ENCODE measurements around the gene CMTM3.
"Not testable (repeated sequence)": the region's sequence is repeated elsewhere in the genome, so short reads cannot be mapped to it uniquely, and the experiment has no call there.

CMTM3 gene

DNA sequence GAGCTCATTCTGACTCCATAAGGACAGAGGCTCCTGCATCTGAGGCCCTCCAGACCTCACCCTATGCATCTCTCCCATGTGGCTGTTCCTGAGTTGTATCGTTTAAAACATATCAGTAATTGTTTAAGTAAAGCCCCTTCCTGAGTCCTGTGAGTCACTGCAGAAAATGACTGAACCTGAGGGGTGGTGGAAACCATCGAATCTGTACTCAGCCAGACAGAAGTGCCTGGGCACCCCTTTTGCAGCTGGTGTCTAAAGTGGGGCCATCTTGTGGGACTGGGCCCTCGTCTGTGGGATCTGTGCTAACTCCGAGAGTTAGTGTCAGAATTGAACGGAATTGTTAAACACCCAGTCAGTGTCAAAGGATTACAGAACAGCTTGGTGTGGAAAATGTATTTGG lies 25.4 kb downstream of the CMTM3 start:
- no peak for DNase-seq (ENCODE audit: insufficient read length)
- TF ChIP-seq POLR2A (IDR thresholded peaks at IDR 0.05; ENCODE audit: low read depth, low read length): no peak
- no peak for TF ChIP-seq POLR2AphosphoS5 (IDR thresholded peaks at IDR 0.05; ENCODE audit: low read depth, low read length)
- TF ChIP-seq TAF1 (IDR thresholded peaks at IDR 0.05; ENCODE audit: borderline replicate concordance, low read depth, low read length): no peak
- no peak for FAIRE-seq

DNA sequence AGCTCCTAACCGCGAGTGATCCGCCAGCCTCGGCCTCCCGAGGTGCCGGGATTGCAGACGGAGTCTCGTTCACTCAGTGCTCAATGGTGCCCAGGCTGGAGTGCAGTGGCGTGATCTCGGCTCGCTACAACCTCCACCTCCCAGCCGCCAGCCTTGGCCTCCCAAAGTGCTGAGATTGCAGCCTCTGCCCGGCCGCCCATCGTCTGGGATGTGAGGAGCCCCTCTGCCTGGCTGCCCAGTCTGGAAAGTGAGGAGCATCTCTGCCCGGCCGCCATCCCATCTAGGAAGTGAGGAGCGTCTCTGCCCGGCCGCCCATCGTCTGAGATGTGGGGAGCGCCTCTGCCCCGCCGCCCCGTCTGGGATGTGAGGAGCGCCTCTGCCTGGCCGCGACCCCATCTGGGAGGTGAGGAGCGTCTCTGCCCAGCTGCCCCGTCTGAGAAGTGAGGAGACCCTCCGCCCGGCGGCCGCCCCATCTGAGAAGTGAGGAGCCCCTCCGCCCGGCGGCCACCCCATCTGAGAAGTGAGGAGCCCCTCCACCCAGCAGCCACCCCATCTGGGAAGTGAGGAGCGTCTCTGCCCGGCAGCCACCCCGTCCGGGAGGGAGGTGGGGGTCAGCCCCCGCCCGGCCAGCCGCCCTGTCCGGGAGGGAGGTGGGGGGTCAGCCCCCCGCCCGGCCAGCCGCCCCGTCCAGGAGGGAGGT lies 26.2 kb downstream of the CMTM3 start:
- not testable (repeated sequence) for DNase-seq (ENCODE audit: insufficient read length); FAIRE-seq

DNA sequence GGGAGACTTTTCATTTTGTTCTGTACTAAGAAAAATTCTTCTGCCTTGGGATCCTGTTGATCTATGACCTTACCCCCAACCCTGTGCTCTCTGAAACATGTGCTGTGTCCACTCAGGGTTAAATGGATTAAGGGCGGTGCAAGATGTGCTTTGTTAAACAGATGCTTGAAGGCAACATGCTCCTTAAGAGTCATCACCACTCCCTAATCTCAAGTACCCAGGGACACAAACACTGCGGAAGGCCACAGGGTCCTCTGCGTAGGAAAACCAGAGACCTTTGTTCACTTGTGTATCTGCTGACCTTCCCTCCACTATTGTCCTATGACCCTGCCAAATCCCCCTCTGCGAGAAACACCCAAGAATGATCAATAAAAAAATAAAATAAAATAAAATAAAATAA lies 27.1 kb downstream of the CMTM3 start:
- FAIRE-seq; DNase-seq (ENCODE audit: insufficient read length): not testable (repeated sequence)

DNA sequence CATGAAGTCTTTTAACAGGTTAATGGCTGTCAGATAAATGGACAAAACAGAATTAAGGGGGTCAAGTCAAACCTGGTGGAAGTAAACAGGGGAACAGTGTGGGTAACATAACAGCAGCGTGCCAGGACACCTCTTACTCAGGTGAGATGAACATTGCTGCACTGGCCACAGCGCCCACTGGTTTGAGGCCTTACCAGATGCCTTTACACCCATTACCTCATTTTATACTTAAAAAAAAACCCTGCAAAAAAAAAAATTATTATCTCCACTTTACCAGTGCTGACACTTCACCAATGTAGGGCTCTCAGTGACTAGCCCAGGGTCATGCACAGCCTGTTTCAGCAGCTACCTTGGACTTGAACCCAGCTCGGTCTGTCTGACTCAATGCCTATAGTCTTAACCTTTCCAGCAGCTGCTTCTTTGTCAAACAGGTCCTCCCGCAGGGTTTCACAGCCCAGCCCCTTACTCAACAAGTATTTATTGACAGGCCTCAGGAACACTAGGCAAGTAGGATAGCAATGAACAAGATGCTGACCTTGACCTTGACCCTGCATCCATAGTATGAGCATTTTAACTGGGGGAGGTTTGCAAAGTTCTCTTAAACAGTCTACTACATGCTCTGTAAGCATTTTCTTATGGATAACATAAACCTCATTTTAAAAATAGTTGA lies 30.2 kb downstream of the CMTM3 start:
- no peak for TF ChIP-seq POLR2A (IDR thresholded peaks at IDR 0.05; ENCODE audit: low read depth, low read length)
- TF ChIP-seq TAF1 (IDR thresholded peaks at IDR 0.05; ENCODE audit: borderline replicate concordance, low read depth, low read length): no peak
- TF ChIP-seq POLR2AphosphoS5 (IDR thresholded peaks at IDR 0.05; ENCODE audit: low read depth, low read length): no peak
- DNase-seq (ENCODE audit: insufficient read length) (no peak), FAIRE-seq (no peak)

DNA sequence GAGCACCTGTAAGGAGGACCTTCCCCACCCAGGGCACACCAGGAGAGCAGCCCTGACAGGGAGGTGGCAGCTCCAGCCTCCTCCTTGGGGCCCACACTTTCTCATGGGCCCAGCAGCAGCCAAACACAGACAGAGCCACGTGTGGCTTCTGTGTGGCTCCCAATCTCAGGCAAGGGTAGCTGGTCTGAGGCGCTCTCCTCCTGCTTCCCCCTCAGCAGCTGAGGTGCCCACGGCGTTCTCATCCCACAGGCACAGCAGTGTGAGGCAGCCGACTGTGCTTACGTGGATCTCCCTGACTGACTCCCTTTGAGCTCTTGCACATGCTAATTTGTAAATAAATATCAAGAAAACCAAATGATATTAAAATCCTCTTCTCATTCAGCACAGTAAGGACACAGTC lies 30.9 kb downstream of the CMTM3 start:
- DNase-seq (ENCODE audit: insufficient read length) (no peak), FAIRE-seq (no peak)
- TF ChIP-seq POLR2A (IDR thresholded peaks at IDR 0.05; ENCODE audit: low read depth, low read length) (no peak), TAF1 (IDR thresholded peaks at IDR 0.05; ENCODE audit: borderline replicate concordance, low read depth, low read length) (no peak), POLR2AphosphoS5 (IDR thresholded peaks at IDR 0.05; ENCODE audit: low read depth, low read length) (no peak)

DNA sequence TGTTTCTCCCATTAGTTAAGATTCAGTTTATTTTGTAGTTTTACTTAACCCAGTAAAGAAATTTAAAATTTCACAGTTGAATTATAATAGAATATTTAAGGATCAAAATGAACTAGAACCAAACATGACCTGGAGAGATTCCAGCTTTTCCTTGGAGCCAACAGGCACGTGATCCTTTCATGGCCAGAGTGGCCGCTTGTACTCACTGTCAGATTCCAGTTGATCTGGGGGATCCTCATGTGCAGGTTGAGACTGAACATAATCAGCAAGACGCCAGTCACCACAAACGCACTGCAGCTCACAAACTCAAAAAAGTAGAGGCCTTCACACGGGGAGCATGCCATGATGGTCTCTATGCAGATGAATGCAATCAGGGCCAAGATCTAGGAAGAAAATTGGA lies 31.7 kb downstream of the CMTM3 start:
- TF ChIP-seq POLR2AphosphoS5 (IDR thresholded peaks at IDR 0.05; ENCODE audit: low read depth, low read length): no peak
- no peak for FAIRE-seq

DNA sequence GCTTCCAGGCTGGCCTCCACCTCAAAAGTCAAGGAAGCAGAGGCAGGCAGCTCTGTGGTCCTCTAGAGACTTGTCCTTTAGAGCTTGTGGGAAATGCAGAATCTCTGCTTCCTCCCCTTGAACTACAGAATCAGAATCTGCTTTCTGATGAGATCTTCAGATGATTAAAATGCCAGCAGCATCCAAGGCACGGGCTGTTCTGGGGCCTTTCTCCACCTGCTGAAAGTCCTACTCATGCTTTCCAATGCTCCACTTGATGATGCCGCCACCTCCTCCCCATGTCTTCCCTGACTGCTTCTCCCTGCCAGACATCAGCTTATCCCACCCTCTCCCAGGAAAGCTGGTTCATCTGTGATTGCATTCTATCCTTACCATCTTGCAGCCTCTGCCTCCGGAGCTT lies 33.3 kb downstream of the CMTM3 start:
- no peak for DNase-seq (ENCODE audit: insufficient read length)
- no peak for TF ChIP-seq POLR2AphosphoS5 (IDR thresholded peaks at IDR 0.05; ENCODE audit: low read depth, low read length)
- no peak for TF ChIP-seq POLR2A (IDR thresholded peaks at IDR 0.05; ENCODE audit: low read depth, low read length)
- TF ChIP-seq TAF1 (IDR thresholded peaks at IDR 0.05; ENCODE audit: borderline replicate concordance, low read depth, low read length): no peak
- FAIRE-seq: no peak

More for the DNA sequence above, 31.7 kb downstream of the CMTM3 start:
- DNase-seq (ENCODE audit: insufficient read length): no peak

DNA sequence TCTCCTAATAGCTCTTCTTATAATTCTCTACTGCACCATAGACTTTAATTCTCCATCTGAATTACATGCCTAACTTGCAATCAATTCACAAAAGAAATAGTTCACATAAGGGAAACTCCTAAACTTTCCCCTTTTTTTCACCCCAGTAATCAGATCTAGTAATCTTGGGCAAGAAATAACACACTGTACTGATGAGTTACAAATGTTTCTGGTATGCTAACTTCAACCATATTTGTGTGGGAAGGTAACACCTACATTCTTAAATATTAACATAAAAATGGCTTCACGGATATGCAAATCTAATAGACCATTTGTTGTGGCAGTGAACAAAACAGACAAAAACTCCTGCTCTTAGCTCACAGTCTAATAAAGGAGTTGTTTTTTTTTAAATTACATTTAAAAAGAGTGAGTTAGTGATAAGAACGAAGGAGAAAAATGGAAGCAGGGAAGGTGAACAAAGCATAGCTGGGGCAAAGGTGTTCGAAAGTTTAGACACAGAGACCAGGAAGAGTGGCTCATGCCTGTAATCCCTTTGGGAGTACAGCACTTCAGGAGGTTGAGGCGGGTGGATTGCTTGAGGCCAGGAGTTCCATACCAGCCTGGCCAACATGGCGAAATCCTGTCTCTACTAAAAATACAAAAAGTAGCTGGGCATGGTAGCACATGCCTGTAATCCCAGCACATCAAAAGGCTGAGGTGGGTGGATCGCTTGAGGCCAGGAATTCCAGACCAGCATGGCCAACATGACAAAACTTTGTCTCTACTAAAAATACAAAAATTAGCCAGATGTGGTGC lies 34.8 kb downstream of the CMTM3 start:
- TF ChIP-seq POLR2A (IDR thresholded peaks at IDR 0.05; ENCODE audit: low read depth, low read length) (no peak), TAF1 (IDR thresholded peaks at IDR 0.05; ENCODE audit: borderline replicate concordance, low read depth, low read length) (no peak), POLR2AphosphoS5 (IDR thresholded peaks at IDR 0.05; ENCODE audit: low read depth, low read length) (no peak)
- FAIRE-seq: no peak
- no peak for DNase-seq (ENCODE audit: insufficient read length)

DNA sequence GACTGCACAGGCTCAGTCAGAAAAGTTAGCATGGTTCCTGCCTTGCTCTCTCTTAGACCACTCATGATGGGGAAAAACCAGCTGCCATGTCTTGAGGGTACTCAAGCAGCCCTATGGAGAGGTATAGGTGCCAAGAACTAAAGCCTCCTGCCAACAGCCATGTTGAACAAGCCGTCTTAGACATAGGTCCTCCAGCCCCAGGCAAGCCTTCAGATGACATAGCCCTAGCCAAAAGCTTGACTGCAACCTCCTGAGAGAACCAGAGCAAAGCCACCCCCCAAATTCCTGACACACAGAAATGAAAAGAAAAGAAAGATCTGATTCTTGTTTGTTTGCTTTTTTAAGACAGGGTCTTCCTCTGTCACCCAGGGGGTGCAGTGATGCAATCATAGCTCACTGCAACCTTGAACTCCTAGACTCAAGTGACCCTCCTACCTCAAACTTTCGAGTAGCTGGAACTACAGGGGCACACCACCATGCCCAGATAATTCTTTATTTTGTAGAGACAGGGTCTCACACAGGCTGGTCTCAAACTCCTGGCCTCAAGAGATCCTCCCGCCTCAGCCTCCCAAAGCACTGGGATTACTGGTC lies 36.3 kb downstream of the CMTM3 start:
- TF ChIP-seq TAF1 (IDR thresholded peaks at IDR 0.05; ENCODE audit: borderline replicate concordance, low read depth, low read length) (no peak), POLR2A (IDR thresholded peaks at IDR 0.05; ENCODE audit: low read depth, low read length) (no peak), POLR2AphosphoS5 (IDR thresholded peaks at IDR 0.05; ENCODE audit: low read depth, low read length) (no peak)
- no peak for FAIRE-seq

DNA sequence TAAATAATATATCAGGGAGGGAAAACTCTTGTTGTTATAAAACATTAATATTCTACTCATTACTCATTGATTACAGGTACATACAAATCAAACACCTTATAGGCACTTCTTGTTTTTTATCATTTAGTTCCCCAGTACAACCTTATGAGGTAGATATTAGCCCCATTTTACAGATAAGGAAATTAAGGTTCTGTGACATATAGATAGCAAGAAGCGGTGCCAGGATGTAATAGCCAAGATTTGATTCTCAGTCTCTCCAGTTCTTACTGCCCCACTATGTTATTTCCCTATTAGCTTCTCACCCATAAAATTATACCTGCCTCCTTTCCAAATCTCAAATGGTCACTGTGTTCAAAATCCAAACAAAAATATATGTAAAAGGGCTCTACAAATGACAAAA lies 36.9 kb downstream of the CMTM3 start:
- DNase-seq (ENCODE audit: insufficient read length) (no peak), FAIRE-seq (no peak)
- TF ChIP-seq POLR2A (IDR thresholded peaks at IDR 0.05; ENCODE audit: low read depth, low read length) (no peak), TAF1 (IDR thresholded peaks at IDR 0.05; ENCODE audit: borderline replicate concordance, low read depth, low read length) (no peak), POLR2AphosphoS5 (IDR thresholded peaks at IDR 0.05; ENCODE audit: low read depth, low read length) (no peak)

More for the DNA sequence above, 36.3 kb downstream of the CMTM3 start:
- no peak for DNase-seq (ENCODE audit: insufficient read length)

DNA sequence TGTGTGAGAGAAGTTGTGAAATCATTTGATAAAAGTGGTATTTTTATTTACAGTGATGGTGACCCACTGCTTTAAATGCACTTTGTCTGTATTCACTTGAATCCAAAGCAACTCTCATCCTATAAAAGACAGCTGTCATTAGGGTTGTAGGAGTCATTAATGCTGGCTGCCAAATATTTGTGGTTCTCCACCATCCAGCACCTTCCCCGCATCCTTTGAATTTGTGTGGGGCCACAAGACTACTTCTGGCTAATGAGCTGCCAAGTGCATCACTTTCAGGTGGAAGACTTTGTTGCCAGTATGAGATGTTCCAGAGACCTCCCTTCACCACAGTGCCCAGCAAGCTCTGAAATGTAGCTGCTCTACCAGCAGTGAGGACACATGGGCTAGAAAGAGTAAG lies 43.4 kb downstream of the CMTM3 start:
- DNase-seq (ENCODE audit: insufficient read length): no peak
- no peak for FAIRE-seq
- no peak for TF ChIP-seq POLR2A (IDR thresholded peaks at IDR 0.05; ENCODE audit: low read depth, low read length)
- no peak for TF ChIP-seq POLR2AphosphoS5 (IDR thresholded peaks at IDR 0.05; ENCODE audit: low read depth, low read length)
- TF ChIP-seq TAF1 (IDR thresholded peaks at IDR 0.05; ENCODE audit: borderline replicate concordance, low read depth, low read length): no peak

DNA sequence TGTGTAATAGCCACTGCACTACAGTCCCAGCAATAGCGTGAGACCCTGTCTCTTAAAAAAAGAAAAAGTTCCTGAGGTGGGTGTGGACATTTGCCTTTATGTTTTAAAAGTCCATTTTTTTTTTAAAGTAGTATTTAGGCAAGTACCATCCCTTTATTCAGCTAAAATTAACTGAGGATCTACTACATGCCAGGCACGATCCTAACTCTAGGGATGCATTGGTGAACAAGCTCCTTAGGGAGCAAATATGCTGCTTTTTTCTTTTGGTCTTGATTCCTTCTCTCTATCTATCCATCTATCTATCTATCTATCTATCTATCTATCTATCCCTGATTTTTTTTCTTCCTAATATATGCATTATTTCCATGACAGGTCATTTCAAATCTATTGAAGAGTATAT lies 44.7 kb downstream of the CMTM3 start:
- no peak for DNase-seq (ENCODE audit: insufficient read length)
- no peak for FAIRE-seq
- no peak for TF ChIP-seq POLR2A (IDR thresholded peaks at IDR 0.05; ENCODE audit: low read depth, low read length)
- TF ChIP-seq POLR2AphosphoS5 (IDR thresholded peaks at IDR 0.05; ENCODE audit: low read depth, low read length): no peak
- no peak for TF ChIP-seq TAF1 (IDR thresholded peaks at IDR 0.05; ENCODE audit: borderline replicate concordance, low read depth, low read length)
